ENCODE measurements around the gene ALDOB.

DNA sequence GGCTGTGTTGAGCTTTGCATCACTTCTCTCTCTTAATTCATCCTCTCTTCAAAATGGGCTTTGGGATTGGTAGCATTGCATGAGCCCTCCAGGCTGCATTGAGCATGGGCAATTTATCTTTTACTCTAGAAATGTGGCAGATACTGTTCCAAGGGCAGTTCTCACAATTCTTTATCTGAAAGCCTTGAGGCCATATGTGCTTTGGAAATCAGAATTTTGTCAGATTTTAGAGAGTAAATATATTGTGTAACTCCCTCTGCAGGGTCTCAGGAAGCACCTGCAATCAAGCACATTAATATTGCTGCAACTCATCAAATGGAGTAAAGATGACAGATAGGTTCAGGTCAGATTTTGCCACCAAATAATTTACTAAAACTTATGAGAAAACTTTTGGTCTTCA is 17.6 kb downstream of the ALDOB start:
- TF ChIP-seq, protein P1, sequence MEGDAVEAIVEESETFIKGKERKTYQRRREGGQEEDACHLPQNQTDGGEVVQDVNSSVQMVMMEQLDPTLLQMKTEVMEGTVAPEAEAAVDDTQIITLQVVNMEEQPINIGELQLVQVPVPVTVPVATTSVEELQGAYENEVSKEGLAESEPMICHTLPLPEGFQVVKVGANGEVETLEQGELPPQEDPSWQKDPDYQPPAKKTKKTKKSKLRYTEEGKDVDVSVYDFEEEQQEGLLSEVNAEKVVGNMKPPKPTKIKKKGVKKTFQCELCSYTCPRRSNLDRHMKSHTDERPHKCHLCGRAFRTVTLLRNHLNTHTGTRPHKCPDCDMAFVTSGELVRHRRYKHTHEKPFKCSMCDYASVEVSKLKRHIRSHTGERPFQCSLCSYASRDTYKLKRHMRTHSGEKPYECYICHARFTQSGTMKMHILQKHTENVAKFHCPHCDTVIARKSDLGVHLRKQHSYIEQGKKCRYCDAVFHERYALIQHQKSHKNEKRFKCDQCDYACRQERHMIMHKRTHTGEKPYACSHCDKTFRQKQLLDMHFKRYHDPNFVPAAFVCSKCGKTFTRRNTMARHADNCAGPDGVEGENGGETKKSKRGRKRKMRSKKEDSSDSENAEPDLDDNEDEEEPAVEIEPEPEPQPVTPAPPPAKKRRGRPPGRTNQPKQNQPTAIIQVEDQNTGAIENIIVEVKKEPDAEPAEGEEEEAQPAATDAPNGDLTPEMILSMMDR (IDR thresholded peaks at IDR 0.05) = no peak
- no peak for TF ChIP-seq POLR2A (IDR thresholded peaks at IDR 0.05)

All from esophagus squamous epithelium (tissue), 4 donors.